GM19463 (cell line): ENCODE measurements around the gene SYNDIG1.

Experiments
- ATAC-seq: cut with Tn5 transposase; IDR thresholded peaks from one replicate; pipeline ENCODE4 v1.9.1; 2021; ENCODE audit warnings: mild to moderate bottlenecking, moderate library complexity; ENCODE audit not compliant: unreplicated experiment

SYNDIG1 gene

DNA sequence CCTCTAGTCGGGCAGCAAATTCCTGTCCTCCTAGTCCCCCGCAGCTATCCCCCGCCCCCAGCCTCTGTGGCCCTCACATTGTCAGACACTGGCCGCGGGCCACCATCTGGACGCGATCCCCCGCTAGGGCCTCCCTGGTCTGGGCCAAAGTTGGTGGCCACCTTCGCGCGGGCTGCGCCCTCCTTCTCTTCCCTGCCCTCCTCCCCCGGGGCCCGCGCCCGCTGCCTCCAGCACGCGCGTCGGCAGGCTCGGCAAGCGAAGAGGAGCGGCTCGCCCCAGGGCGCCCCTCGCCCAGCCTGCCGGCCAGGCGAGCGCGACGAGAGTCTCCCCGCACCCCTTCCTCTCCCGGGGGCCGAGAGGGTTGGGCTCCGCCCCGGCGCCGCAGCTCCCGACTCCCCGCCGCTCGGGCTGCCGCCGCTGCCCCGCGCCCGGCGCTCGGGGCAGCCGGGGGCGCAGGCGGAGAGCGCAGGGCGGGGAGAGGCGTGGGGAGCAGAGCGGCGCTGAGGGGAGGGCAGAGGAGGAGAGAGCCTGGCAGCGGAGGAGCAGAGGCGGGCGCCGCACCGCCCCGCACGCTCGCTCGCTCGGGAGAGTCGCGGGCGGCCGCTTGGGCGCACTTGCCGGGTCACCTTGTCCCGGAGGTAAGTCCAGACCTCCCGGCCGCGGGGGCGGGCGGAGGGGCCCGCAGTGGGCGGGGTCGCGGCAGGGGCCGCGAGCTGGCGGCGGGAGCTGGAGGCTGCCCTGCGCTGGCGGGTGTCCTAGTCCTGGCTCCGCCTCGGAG lies at the start of gene SYNDIG1:
Gene SYNDIG1, plus strand, starts transcription at position 514 of the 778 bp plus-strand sequence. CDS start 73,469 bp downstream, outside the sequence.
- no peak for ATAC-seq

DNA sequence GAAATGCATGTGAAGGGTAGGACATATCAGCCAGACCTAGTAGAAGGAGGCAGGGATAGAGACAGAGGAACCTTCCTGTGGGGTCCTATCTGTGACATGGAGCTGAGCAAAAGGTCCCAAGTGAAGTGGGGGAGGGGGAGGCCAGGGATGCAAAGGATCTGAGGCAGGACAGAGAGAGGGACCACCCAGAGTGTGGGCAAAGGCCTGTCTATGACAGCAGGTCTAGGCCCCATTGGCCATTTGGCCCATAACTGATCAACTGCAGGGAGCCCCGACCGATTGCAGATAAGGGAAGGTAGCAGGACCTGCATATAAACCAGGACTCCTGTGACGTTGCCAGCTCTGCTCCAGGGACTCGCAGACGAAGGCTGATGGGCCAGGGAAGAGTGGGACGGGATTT lies 49.6 kb upstream of the SYNDIG1 start:
- ATAC-seq, result no peak

DNA sequence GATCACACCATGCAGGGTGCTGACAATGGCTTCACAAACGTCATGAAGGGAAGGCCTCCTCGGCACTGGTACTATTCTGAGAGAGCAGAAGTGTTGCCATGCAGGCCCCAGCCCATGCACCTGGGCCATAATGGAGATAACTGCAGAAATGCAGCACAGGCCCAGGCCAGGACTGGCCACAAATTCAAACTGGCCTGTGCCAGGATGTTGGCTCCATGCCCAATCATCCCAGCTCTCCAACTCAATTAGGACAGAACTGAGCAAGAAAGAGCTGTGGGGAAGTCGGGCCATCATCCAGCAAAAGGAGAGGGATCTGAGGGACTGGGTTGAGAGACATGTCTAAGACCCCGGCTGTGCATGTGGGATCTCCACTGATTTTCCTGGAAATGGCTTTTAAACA lies 48.9 kb upstream of the SYNDIG1 start:
- ATAC-seq, result no peak

DNA sequence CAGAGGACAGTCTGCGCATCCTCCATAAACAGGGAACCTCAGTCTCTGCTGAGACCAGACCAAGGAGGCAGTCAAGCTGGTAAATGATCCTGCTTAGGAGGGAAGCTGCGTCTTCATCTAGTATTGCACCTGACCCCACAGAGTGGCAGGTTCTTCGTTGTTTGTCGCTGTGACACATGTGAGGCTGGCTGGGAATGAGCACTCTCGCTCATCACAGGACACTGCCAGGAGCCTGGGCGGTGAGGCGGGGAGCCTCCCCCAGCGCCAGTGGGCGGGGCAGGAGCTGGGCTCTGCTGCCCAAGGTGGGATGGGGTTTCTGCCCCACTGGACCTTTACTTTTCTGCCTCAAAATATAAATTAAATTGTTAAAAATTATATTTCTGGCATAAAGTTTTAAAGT lies 48.4 kb upstream of the SYNDIG1 start:
- ATAC-seq, result no peak

DNA sequence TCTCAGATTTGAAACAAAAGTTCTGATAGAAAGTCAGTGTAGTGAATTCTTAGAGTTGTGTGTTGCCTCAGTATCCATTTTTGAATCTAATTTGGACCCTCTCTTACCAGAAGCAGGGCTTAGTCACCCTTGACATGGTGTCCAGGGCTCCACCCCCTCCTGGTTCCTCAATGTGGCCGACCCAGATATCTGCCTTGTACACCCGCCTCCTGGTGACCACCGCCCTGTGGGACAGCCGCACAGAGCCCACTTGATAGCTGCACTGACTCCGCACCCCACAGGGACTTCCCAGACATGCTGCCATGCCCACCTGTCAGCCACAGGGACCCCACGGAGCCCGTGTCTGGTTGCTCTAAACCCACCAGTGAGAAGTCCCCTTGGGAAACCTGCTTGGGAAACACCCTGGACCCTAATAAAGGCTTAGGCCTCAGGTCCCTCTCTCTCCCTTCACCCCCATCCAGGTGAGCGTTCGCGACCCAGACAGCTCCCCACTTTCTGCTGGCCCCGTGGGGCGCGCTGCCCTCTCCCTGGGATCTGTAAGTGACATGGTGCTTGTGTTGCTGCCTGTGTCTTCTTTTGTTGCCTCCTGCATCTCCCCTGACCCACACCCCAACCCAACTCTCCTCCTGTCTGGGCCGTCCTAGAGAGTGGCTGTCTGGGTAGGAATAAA lies 47.2 kb upstream of the SYNDIG1 start:
- ATAC-seq, result no peak

DNA sequence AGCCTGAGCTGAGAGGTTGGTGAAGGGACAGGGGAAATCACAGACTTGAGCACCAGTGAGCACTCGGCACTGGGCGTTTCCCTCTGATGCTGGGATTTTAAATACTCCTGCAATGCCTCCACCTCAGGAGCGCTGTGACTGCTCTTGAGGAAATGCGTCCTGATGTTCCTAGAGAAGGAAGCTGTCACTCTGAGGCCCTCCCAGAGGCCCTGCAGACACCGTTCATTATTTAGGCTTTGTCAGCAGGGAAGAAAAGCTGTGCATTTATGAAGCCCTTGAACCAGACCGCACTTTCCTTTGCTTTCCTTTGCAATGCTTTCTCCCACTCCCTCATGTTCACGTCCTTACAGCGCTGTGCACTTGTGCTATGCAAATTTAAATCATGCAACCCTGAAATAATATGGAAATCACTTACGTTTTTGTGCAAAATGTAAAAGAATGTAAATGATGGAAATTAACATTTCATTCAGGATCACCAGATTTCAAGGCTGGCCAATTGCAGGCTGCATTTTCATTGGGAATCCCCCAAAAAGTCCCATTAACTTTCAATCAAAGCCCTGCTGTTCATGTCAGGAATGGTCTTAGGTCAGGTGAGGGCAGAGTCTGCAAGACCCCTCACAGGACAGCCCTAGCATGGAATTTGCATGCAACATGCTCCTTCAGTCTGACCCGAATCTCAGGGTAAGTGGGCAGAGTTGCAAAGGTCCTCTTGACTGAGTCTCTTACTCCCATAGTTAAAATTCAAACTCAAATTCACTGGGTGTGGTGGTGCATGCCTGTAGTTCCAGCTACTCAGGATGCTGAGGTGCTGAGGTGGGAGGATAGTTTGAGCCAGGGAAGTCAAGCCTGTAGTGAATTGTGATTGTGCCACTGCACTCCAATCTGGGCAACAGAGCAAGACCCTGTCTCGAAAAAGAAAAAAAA lies 45.8 kb upstream of the SYNDIG1 start:
- ATAC-seq, result no peak

DNA sequence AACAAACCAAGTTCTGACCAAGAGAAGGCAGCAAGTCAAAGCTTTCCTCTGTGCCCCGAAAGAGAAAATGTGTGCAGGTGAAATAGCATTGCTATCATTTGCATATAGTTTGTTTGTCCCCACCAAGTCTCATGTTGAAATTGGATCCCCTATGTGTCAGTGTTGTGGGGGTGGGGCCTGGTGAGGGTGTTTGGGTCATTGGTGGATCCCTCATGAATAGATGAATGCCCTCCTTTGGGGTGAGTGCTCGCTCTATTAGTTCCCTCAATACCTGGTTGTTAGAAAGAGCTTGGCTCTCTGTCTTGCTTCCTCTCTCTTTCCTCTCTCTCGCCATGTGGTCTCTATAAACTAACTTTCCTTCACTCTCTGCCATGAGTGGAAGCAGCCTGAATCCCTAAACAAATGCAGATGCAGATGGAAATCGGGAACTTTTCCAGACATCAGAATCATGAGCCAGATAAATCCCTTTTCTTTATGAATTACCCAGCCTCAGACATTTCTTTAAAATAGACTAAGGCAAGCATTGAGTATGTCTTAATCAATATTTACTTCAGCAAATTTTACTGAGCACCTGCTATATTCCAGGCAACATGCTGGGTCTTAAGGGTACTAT lies 43.8 kb upstream of the SYNDIG1 start:
- ATAC-seq, result no peak

DNA sequence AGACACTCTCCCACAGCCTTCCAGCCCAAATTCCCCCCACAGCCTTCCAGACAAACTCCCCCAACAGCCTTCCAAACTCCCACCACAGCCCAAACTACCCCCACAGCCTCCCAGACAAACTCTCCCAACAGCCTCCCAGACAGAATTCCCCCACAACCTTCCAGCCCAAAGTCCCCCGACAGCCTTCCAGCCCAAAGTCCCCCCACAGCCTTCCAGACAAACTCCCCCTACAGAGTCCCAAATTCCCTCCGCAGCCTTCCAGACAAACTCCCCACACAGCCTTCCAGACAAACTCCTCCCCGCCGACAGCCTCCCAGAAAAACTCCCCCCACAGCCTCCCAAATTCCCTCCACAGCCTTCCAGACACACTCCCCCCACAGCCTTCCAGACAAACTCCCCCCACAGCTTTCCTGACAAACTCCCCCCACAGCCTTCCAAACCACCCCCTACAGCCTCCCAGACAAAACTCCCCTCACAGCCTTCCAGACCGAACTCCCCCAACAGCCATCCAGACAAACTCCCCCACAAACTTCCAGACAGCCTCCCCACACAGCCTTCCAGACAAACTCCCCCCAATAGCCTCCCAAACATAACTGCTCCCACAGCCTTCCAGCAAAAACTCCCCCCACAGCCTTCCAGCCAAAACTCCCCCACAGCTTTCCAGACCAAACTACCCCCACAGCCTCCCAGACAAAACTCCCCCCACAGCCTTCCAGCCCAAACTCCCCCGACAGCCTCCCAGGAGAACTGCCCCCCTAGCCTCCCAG lies 38.0 kb upstream of the SYNDIG1 start:
- no peak for ATAC-seq

DNA sequence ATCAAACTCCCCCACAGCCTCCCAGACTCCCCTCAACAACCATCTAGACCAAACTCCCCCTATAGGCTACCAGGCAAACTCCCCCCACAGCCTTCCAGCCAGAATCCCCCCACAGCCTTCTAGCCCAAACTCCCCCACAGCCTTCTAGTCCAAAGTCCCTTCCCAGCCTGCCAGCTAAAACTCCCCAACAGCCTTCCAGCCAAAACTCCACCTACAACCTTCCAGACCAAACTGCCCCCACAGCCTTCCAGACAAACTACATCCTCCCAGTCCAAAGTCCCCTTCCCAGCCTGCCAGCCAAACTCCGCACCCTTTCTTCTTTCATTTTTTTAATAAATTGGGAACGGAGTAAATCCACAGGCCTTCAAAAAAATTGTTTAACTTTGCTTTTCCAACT lies 37.4 kb upstream of the SYNDIG1 start:
- no peak for ATAC-seq

DNA sequence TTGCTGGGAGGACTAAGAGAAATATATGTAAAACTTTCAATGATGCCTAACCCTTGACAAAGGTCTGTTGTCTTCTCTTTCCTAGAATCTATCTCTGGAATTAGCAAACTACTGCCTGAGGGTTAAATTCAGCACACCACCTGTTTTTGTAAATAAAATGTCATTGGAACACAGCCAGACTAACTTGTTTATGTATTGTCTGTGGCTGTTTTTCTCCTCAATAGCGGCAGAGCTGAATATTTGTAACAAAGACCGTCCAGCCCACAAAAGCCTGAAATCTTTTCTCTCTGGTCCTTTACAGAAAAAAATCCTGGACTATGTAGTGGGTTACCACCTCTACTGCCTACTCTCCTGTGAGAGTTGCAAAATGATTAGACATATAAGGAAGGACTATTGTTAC lies 33.3 kb upstream of the SYNDIG1 start:
- no peak for ATAC-seq

DNA sequence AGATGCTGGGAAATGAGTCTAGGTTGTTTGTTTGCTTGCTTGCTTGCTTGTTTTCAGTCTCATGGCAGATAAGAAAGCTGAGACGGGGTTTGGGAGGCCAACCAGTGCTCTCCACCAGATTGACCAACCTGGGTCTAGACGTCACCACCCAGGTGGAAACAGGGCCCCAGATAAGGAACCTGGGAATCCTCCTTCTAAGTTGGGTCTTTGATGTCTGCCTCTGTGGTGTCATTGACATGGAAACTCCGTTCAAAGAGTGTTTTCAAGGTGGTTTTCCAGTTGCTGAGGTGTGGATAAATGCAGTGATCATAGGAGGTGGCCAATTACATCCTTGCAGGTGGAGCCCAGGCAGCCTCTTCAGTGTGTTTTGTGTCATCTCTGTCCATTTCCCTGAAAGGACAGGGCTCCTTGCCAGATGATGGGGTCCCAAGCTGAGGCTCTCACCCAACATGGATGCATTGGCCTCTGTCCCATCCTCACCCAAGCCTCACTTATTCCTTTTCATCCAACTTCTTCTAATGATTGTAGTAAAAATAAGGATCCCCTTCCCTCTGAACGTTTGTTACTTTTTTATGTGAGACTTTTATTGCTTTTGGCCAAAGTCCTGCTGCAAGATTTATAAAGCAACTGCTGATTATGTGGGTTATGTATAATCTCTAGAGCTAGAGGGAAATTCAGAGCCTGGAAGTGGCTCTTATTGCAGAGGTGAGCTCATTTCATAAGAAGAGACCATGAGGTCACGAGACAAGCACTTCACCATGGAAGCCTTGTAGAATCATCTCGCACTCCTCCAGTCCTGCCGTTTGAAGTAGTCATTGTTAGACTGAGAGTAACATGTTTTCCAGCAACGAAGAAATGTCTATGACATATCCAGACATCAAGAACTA lies 32.0 kb upstream of the SYNDIG1 start:
- ATAC-seq, result no peak

DNA sequence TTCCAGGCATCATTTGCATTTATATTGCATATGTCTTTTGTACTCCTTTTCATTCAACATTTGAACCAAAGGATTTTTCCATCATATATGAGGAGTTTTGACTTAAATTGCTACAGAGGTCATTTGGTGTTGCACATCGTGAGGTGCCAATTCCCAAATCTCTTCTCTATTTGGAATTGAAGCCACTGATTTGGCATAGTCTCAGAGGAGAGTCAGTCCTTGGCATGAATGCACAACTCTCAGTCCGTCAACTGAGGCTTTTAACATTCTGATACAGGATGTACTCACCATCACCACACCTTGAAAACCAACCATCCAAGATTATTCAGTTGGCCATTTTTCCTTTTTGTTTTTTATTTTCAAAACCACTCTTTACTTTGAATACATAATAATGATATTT lies 31.1 kb upstream of the SYNDIG1 start:
- ATAC-seq, result no peak

DNA sequence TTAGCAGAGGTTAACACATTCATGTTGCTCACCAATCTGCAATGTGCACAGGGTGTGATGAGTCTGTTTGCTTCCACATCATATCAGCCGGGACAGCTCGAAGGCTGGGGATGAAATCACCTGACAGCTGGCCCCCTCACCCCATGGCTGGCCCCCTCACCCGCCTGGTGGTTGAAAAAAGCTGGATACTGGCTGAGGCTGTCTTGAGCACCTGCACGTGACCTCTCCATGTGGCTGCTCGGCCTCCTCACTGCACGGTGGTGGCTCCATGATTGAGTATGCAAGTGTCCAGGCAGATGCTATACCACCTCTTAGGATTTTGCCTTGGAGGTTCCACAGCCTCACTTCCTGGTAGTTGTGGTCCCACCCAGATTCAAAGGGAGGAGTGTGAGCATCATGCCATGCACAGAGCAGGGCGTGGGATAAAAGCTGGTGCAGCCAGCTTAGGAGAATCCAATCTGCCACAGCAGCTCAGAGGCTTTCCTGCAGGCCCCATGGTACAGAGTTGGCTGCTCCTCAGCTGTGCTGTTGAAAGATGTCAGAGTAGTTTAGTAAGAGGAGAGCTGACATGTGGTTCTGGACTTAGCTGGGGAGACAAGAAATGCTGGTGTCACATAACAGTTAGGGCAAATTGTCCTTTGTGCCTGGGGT lies 29.6 kb upstream of the SYNDIG1 start:
- no peak for ATAC-seq

DNA sequence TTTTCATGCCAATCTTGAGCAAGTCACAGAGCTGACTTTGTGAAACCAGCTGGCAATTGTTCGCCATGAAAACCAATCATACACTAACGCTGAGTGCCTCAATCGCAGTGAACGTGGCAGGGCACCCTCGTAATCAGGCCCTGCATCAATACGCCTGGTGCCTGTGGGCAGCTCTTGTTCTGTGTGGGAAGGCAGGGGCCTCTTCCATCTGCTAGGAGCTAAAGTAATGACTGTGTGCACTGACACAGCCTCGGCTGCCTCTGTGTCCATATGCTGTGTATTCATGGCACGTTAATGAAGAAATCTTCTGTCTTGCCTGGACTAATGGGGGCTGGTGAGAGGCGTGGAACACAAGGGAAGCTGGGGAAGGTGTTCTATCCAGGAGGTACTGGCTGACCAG lies 27.8 kb upstream of the SYNDIG1 start:
- ATAC-seq, result no peak

DNA sequence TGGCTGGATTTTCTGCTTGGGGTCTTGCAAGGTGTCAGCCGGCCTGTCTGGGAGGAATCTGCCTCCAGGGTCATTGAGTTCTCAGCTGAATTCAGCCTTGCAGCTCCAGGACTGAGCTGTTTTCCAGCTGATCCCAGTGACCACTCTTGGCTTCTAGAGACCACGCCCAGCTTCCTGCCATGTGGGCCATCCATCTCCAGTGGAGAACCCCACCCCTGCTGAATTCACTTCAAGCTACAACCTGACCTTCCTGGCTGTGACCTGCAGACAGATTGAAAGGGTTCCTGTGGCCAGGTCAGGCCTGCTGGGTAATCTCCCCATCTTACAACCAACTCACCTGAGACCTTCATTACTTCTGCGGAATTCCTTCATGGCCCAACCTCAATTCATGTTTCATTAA lies 26.5 kb upstream of the SYNDIG1 start:
- ATAC-seq, result no peak

DNA sequence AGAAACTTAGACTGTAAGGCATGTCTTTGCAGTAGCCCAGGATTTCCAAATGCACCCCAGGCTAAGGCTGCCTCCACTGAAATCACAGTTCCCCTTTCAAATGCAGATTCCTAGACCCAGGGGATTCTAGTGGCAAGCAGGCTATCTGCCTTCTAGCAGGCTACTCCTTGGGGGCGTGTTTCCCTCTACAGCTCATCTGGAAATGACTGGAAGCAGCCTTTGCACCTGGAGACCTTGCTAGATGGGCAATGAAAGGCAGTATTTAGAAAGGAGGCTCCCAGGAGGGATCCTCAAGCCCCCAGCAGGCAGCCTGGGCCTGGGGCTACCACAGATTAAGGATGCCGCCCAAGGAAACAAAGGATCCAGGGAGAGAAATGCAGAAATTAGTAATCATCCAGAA lies 26.0 kb upstream of the SYNDIG1 start:
- no peak for ATAC-seq

DNA sequence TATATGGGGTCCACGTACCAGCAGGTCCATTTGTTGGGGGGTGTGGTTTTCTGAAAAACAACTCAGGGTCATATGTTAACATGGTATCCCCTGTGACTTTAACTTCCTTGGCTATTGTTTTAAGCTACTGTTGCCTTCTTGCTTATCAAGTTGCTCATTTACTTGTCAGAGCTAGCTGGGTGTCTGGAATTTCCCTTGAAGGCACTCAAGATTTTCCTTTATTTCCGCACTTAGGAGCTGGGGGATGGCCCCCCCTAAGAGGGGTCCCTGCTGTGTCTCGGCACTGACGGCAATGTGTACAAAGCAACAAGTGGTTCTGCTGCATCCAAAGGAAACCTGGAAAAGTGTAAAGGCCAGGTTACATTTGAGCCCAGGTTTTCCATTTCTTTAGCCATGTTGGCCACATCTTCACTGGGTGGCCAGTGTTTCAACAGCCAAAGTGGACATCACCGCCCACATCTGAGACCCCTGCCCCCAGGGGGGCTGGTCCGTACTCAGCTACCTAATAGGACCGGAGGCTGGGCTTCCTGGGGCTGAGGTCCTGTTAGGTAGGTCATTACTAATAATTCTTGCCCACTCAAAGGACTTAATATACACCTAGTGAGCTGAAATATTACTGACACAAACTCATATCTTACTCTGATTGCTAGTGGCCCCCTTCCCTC lies 24.8 kb upstream of the SYNDIG1 start:
- no peak for ATAC-seq

DNA sequence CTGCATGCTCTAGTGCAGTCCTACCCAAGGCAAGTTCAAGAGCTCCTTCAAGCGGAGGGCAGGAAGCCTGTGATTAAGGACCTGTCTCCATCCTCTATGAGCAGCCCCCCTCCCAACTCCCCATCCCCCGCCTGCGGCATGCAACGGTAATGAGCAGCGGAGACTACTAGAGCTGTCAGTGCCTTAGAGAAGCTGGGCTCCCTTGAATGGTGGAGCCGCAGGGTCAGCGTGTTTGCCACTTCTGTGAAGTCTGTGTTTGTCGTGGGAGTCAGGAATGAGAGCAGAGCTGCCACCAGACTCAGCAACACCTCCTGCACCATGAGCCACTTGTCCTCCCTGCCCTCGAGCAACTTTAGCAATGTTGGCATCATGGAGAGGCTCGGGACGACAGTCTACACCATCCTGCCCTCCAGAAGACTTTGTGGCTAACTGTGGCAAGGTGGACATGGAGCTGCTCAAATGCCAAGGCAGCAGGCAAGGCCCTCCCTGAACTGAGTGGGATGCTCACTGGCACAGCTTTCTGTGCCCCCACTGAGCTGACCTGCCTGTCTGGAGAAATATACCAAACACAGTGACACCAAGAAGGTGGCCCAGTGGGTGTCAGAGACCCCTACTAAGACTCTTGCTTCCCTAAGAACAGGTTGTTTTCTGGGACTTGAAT lies 23.8 kb upstream of the SYNDIG1 start:
- no peak for ATAC-seq
